ENCODE measurements around the gene BLCAP. TPM values are rescaled to one million over a fixed set of nuclear protein-coding genes. Genes with fewer than 3 reads are reported as not detected.
"Not testable (repeated sequence)": the region's sequence is repeated elsewhere in the genome, so short reads cannot be mapped to it uniquely, and the experiment has no call there.

Gene BLCAP
- total RNA-seq, 2 experiments from 2014 or later = 14.2 to 16.2 TPM

DNA sequence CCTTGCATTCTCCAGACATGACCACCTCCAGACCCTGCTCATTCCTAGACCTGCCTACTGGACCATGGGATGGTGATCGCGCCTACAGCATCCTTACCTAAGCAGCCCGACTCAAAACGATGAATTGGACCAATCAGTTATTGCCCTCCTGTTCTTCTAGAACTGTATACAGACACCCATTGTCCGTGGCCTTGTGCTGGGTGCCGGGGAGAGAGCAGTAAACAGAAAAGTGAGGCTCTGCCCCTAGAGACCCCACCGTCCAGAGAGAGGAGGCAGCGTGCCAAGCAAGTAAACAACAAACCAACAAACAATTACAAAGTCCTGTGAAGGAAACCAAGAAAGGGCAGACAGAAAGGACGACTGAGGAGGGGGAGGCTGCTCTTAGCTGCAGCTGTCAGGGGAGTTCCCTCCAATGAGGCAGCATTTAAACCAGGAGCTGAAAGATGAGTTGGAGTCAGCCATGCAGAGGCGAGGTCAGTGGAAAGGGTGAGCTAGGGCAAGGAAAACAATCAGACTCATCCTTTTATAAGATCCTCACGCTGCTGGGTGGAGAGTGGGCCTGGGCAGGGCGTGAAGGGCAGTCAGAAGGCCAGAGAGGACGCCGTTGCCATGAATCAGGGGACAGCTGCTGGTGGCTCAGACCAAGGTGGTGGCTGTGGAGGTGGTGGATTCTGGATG, 37.6 kb upstream of the BLCAP start:
- Mint-ChIP-seq H3K4me1 (ENCODE audit: low read depth) (peaks cover 2% of the 10 kb centered on the region), H3K36me3 (ENCODE audit: low read depth) (no peaks in the 10 kb centered on the region), H3K27me3 (ENCODE audit: low read depth) (peaks cover 37% of the 10 kb centered on the region), H3K27ac (no peak overlapping the region), H3K4me3 (no peak overlapping the region), H3K9me3 (no peaks in the 10 kb centered on the region)
- intact Hi-C loops (cut with micrococcal nuclease) = no loop called here
- CTCF ChIA-PET = interaction anchor here (0.9 to 4.4 kb wide), 8 partner anchors 11 to 655 kb away, joined by 3 to 32 read pairs (median 4); no protein-coding TSS in a partner anchor
- no peak for DNase-seq

DNA sequence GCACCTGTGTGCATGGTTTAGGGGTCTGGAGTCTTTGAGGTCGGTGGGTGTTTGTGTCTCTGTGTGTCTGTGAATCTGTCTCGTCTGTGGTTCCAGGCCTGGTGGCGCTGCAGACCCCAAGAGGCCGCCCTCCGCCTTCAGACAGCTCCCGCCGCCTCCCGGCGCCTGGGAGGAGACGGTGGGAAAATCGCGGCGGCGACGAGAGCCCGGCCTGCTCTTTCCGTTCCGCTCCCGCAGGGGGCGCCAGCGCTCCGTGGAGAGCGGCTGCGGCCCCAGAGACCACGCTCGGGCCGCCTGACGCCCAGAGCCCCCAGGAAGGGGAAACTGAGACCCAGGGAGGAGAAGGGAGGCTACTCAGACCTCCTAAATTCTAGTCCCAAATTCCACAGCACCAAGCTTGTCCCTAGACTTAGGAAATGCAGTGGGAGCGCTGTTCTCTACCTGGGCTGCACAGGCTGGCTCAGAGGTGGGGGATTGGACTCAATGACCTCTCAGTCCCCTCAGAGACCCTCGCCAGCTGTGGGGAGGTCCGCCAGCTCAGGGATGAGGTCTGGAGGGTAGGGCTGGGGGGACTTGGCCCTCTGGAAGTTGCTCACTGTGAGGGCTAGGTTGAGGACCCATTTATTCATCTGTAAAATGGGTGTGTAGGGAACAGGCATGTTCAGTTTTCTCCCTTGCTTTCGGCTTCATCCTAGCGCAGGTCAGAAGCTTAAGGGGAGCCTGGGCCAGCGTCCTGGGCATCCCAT, 36.9 kb upstream of the BLCAP start:
- CTCF ChIA-PET = interaction anchor here (0.6 to 4.4 kb wide), 12 partner anchors 11 to 659 kb away, joined by 3 to 32 read pairs (median 4); no protein-coding TSS in a partner anchor
- no peak overlapping the region for H3K27ac Mint-ChIP-seq
- intact Hi-C loops (cut with micrococcal nuclease) = loop anchor here (1.0 to 5.0 kb wide), 3 partner anchors 429 to 658 kb away; partner anchors contain the start of gene TGM2
- no peak overlapping the region for H3K4me3 Mint-ChIP-seq
- peaks cover 2% of the 10 kb centered on the region for H3K4me1 Mint-ChIP-seq (ENCODE audit: low read depth)
- H3K27me3 Mint-ChIP-seq (ENCODE audit: low read depth) = peaks cover 37% of the 10 kb centered on the region
- no peaks in the 10 kb centered on the region for H3K9me3 Mint-ChIP-seq
- peak; percentile 39 for DNase-seq
- no peaks in the 10 kb centered on the region for H3K36me3 Mint-ChIP-seq (ENCODE audit: low read depth)

DNA sequence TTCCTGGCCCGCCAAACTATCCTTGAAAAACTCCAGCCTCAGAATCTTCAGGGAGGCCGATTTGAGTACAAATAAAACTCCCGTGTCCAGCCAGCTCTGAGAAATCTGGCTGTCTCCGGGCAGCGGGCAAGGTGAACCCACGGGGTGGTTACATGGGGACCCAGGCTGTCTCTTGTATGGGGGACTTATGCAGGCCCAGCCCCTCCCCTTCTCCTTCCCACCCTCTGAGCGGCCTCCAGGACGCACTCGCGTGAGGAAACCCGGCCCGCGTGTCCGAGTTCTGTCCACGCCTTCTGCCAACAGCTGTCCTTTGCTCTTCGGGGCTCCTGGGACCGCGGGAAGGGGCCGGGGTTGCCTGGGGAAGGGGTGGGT, 36.3 kb upstream of the BLCAP start:
- H3K27ac Mint-ChIP-seq = no peak overlapping the region
- H3K27me3 Mint-ChIP-seq (ENCODE audit: low read depth) = peaks cover 37% of the 10 kb centered on the region
- H3K4me1 Mint-ChIP-seq (ENCODE audit: low read depth) = peaks cover 2% of the 10 kb centered on the region
- H3K36me3 Mint-ChIP-seq (ENCODE audit: low read depth) = no peaks in the 10 kb centered on the region
- no peak overlapping the region for H3K4me3 Mint-ChIP-seq
- no peak for DNase-seq
- H3K9me3 Mint-ChIP-seq = no peaks in the 10 kb centered on the region
- intact Hi-C loops (cut with micrococcal nuclease) = loop anchor here (1.0 to 5.0 kb wide), 3 partner anchors 429 to 658 kb away; partner anchors contain the start of gene TGM2
- CTCF ChIA-PET = interaction anchor here (0.6 to 4.4 kb wide), 9 partner anchors 12 to 659 kb away, joined by 3 to 32 read pairs (median 4); no protein-coding TSS in a partner anchor

DNA sequence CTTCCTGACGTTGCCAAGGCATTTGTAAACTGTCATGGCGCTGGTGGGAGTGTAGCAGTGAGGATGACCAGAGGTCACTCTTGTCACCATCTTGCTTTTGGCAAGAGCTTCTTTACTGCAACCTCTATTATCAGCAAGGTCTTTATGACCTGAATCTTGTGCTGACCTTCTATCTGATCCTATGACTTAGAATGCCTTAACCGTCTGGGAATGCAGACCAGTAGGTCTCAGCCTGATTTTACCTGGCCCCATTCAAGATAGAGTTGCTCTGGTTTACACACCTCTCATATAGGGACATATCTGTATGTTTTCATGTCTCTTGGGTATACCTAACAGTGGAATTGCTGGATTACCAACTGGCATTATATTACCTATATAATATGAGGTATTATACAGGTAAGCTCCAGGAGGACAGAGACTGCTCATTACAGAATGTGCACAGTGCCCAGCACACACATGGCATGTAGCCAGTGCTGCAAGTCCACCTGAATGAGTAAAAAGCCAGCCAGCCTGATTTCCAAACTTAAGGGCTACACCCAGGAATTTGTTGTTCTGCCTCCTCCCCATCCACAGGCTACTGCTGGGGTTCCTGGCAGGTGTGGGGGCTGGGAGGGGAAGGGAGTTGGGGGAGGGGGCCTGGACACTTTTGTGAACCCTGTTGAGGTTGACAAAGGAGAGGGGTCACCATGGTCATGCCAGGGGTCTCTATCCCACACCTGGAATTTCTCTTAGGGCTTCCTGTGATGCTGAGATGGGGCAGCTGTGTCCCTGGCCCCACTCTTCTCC, 35.2 kb upstream of the BLCAP start:
- CTCF ChIA-PET = interaction anchor here (2.0 kb wide), 1 partner anchor 658 kb away, joined by 6 read pairs; no protein-coding TSS in a partner anchor
- Mint-ChIP-seq H3K9me3 (no peaks in the 10 kb centered on the region), H3K4me1 (ENCODE audit: low read depth) (peaks cover under 1% of the 10 kb centered on the region), H3K4me3 (no peak overlapping the region), H3K27ac (no peak overlapping the region), H3K36me3 (ENCODE audit: low read depth) (no peaks in the 10 kb centered on the region), H3K27me3 (ENCODE audit: low read depth) (peaks cover 29% of the 10 kb centered on the region)
- intact Hi-C loops (cut with micrococcal nuclease) = loop anchor here (5.0 kb wide), 2 partner anchors 604 to 659 kb away; partner anchors contain the start of gene TGM2
- no peak for DNase-seq

DNA sequence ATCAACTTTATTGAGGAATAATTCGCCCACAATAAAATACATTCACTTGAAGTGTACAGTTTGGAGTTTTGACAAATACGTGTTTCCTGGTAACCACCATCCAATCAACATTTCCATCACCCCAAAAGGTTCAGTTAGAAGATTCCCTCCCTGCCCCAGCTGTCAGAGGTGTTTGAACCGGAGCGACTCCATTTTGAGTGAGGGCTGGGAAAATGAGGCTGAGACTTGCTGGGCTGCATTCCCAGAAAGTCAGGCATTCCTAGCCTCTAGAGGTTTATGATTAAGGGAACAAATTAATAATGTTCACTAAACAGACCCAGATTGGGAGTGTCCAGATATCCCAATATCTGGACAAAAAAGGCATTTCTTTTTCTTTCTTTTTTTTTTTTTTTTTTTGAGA, 33.0 kb upstream of the BLCAP start:
- no peaks in the 10 kb centered on the region for H3K36me3 Mint-ChIP-seq (ENCODE audit: low read depth)
- no peaks in the 10 kb centered on the region for H3K4me1 Mint-ChIP-seq (ENCODE audit: low read depth)
- CTCF ChIA-PET = no interaction called here
- H3K27ac Mint-ChIP-seq = no peak overlapping the region
- peaks cover 23% of the 10 kb centered on the region for H3K27me3 Mint-ChIP-seq (ENCODE audit: low read depth)
- H3K9me3 Mint-ChIP-seq = no peaks in the 10 kb centered on the region
- no peak for DNase-seq
- H3K4me3 Mint-ChIP-seq = no peak overlapping the region
- intact Hi-C loops (cut with micrococcal nuclease) = loop anchor here (5.0 kb wide), 2 partner anchors 607 to 662 kb away; partner anchors contain the start of gene TGM2

DNA sequence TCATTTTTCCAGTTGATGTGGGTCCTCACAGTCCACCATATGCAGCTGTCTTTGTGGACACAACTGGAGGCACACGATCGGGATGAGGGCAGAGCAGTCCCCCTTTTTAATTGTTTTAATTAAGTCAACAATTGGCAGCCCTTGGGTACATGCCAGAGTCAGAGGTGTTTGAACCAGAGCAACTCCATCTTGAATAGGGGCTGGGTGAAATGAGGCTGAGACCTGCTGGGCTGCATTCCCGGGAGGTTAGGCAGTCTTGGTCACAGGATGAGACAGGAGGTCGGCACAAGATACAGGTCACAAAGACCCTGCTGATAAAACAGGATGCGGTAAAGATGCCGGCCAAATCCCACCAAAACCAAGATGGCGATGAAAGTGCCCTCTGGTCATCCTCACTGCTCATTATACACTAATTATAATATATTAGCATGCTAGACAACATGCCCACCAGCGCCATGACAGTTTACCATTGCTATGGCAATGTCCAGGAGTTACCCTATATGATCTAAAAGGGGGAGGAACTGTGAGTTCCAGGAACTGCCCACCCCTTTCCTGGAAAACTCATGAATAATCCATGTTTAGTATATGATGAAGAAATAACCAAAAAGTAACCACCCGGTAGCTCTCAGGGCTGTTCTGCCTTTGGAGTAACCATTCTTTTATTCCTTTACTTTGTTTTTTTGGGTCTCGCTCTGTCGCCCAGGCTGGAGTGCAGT, 31.8 kb upstream of the BLCAP start:
- no peak for DNase-seq
- Mint-ChIP-seq H3K4me3 (no peak overlapping the region), H3K9me3 (no peaks in the 10 kb centered on the region), H3K4me1 (ENCODE audit: low read depth) (no peaks in the 10 kb centered on the region), H3K27me3 (ENCODE audit: low read depth) (peaks cover 14% of the 10 kb centered on the region), H3K36me3 (ENCODE audit: low read depth) (no peaks in the 10 kb centered on the region), H3K27ac (no peak overlapping the region)
- intact Hi-C loops (cut with micrococcal nuclease) = loop anchor here (5.0 kb wide), 2 partner anchors 608 to 663 kb away; partner anchors contain the start of gene TGM2
- CTCF ChIA-PET = interaction anchor here (0.6 kb wide), 1 partner anchor 662 kb away, joined by 3 read pairs; no protein-coding TSS in a partner anchor

DNA sequence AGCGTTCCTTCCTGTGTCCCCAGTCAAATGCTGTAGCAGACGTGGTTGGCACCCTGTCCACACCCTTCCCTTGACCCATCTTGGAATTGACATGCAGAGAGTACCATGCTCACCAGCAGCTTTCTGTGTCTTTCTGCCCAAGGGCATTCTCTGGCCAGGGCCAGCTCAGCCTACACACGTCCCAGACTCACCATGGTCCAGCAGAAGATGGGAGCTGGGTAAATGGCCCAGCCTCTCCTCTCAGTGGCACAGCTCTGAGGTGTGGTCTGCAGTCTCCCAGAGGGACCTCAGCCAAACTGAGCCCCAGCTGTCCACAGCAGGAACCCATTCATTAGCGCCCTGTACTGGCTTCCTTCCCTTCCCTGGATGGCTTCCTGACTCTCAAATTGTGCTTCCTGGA, 31.1 kb upstream of the BLCAP start:
- intact Hi-C loops (cut with micrococcal nuclease) = no loop called here
- Mint-ChIP-seq H3K4me3 (no peak overlapping the region), H3K9me3 (no peaks in the 10 kb centered on the region), H3K36me3 (ENCODE audit: low read depth) (no peaks in the 10 kb centered on the region), H3K27me3 (ENCODE audit: low read depth) (peaks cover 13% of the 10 kb centered on the region), H3K4me1 (ENCODE audit: low read depth) (no peaks in the 10 kb centered on the region), H3K27ac (no peak overlapping the region)
- DNase-seq = no peak
- CTCF ChIA-PET = interaction anchor here (0.6 kb wide), 1 partner anchor 663 kb away, joined by 3 read pairs; no protein-coding TSS in a partner anchor

DNA sequence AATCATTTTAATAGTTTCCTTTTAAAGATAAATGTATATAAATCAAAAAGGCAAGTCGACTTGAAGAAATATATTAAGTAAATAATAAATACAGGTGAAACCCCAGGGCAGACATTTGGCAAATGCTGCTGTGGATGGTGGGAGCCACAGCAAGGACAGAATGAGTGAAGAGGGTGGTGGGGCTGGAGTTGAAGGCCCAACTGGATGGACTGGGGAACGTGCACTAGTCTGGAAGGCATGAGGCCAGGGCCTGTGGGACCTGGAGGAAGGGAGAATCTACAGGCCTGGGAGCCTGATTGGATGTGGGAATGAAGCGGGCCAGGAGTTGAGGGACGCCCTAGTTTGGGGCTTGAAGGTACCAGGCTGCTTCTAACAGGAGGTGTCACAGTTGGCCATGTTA, 30.6 kb upstream of the BLCAP start:
- intact Hi-C loops (cut with micrococcal nuclease) = no loop called here
- Mint-ChIP-seq H3K4me1 (ENCODE audit: low read depth) (no peaks in the 10 kb centered on the region), H3K27me3 (ENCODE audit: low read depth) (peaks cover 9% of the 10 kb centered on the region), H3K9me3 (no peaks in the 10 kb centered on the region), H3K4me3 (no peak overlapping the region), H3K27ac (no peak overlapping the region), H3K36me3 (ENCODE audit: low read depth) (no peaks in the 10 kb centered on the region)
- CTCF ChIA-PET = no interaction called here
- no peak for DNase-seq

DNA sequence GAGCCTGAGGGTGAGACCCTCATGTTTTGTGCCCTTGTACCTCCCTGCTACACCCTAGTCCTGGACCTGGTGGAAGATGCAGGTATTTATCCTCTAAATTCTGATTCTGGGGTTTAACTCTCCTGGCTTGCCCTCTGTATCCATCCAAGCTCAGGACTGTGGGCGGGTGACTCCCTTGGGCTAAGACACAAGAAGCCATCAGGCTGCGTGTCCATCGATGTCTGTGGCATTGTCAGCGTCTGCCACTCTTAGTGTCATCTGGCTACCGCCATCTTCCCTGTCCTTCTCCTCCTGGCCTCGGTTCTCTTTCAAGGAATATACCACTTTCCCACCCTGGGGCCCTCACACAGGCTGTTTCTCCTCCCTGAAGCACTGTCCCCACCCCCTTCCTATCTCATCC, 28.9 kb upstream of the BLCAP start:
- no peaks in the 10 kb centered on the region for H3K9me3 Mint-ChIP-seq
- H3K36me3 Mint-ChIP-seq (ENCODE audit: low read depth) = no peaks in the 10 kb centered on the region
- DNase-seq = no peak
- no peak overlapping the region for H3K27ac Mint-ChIP-seq
- H3K4me1 Mint-ChIP-seq (ENCODE audit: low read depth) = peaks cover 4% of the 10 kb centered on the region
- H3K27me3 Mint-ChIP-seq (ENCODE audit: low read depth) = peaks cover 7% of the 10 kb centered on the region
- no peak overlapping the region for H3K4me3 Mint-ChIP-seq
- CTCF ChIA-PET = no interaction called here
- intact Hi-C loops (cut with micrococcal nuclease) = no loop called here

DNA sequence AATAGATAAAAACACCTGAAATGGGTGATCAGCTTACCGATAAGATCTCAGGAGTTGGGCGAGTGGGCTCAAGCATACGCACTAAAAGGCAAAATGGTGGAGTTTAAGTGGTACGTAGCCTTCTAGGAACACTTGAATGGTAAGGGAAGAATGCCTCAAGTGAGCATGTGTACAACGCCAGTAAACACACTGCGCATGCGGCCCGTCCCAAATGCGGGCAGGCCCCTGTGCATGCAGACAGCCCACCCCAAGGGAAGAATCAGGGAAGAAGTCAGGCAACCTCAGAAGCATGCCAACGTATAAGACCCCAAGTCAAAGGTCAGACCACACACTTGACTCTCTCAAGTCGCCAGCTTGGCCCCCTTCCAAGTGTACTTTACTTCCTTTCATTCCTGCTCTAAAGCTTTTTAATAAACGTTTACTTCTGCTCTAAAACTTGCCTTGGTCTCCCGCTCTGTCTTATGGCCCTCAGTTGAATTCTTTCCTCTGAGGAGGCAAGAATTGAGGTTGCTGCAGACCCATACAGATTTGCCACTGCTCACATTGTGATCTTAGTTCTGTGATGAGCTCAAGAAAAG, 27.1 kb upstream of the BLCAP start:
- intact Hi-C loops (cut with micrococcal nuclease); H3K9me3 Mint-ChIP-seq; H3K4me3 Mint-ChIP-seq; H3K27ac Mint-ChIP-seq; DNase-seq; H3K36me3 Mint-ChIP-seq (ENCODE audit: low read depth); H3K27me3 Mint-ChIP-seq (ENCODE audit: low read depth); H3K4me1 Mint-ChIP-seq (ENCODE audit: low read depth): not testable (repeated sequence)
- CTCF ChIA-PET = interaction anchor here (0.6 kb wide), 1 partner anchor 249 kb away, joined by 5 read pairs; no protein-coding TSS in a partner anchor

DNA sequence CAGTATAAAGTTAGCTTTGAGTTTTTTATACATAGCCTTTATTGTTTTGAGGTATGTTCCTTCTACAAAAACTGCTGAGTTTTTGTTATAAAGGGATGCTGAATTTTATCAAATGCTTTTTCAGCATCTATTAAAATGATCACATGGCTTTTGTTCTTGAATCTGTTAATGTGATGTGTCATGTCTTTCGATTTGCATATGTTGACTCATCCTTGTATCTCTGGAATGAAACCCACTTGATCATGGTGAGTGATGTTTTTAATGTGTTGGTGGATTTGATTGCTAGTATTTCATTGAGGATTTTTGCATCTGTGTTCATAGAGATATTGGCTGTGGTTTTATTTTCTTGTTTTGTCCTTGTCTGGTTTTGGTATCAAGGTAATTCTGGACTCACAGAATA, 24.7 kb upstream of the BLCAP start:
- Mint-ChIP-seq H3K4me1 (ENCODE audit: low read depth) (peaks cover 4% of the 10 kb centered on the region), H3K27me3 (ENCODE audit: low read depth) (peaks cover 4% of the 10 kb centered on the region), H3K9me3 (no peaks in the 10 kb centered on the region), H3K36me3 (ENCODE audit: low read depth) (no peaks in the 10 kb centered on the region), H3K27ac (no peak overlapping the region), H3K4me3 (no peak overlapping the region)
- DNase-seq = no peak
- CTCF ChIA-PET = no interaction called here
- intact Hi-C loops (cut with micrococcal nuclease) = no loop called here
